Central memory CD8-positive, alpha-beta T cell (primary cell): Measurements from ENCODE around the gene PARVA.

Experiments used
- ATAC-seq: fragments of 150-1000 bp; cut with Tn5 transposase; replicated peaks from 2 replicates; pipeline ENCODE4 v1.10.0; 2022; ENCODE audit warnings: mild to moderate bottlenecking, moderate FRiP score, moderate number of reproducible peaks; ENCODE audit not compliant: poor library complexity, severe bottlenecking; ENCODE audit errors: extremely low read depth
- DNase-seq, 2 donors: peaks; one replicate each; pipeline ENCODE4 v3.0.0; 2021; ENCODE audit warnings: low spot score in 2 of 2
- H3K27ac Mint-ChIP-seq: one replicate; pipeline ENCODE4 v1.8.0; 2022; ENCODE audit warnings: low read depth, mild to moderate bottlenecking, moderate library complexity, mixed read lengths
- H3K27me3 Mint-ChIP-seq: one replicate; pipeline ENCODE4 v1.8.0; 2022; ENCODE audit warnings: mixed read lengths
- H3K36me3 Mint-ChIP-seq: one replicate; pipeline ENCODE4 v1.8.0; 2022; ENCODE audit warnings: mild to moderate bottlenecking, moderate library complexity, mixed read lengths; ENCODE audit not compliant: insufficient read depth
- H3K4me1 Mint-ChIP-seq: one replicate; pipeline ENCODE4 v1.8.0; 2022; ENCODE audit warnings: mixed read lengths
- H3K4me3 Mint-ChIP-seq: one replicate; pipeline ENCODE4 v1.8.0; 2022; ENCODE audit warnings: mild to moderate bottlenecking, moderate library complexity, mixed read lengths
- H3K9me3 Mint-ChIP-seq: one replicate; pipeline ENCODE4 v1.8.0; 2022; ENCODE audit warnings: mixed read lengths

Gene PARVA

DNA sequence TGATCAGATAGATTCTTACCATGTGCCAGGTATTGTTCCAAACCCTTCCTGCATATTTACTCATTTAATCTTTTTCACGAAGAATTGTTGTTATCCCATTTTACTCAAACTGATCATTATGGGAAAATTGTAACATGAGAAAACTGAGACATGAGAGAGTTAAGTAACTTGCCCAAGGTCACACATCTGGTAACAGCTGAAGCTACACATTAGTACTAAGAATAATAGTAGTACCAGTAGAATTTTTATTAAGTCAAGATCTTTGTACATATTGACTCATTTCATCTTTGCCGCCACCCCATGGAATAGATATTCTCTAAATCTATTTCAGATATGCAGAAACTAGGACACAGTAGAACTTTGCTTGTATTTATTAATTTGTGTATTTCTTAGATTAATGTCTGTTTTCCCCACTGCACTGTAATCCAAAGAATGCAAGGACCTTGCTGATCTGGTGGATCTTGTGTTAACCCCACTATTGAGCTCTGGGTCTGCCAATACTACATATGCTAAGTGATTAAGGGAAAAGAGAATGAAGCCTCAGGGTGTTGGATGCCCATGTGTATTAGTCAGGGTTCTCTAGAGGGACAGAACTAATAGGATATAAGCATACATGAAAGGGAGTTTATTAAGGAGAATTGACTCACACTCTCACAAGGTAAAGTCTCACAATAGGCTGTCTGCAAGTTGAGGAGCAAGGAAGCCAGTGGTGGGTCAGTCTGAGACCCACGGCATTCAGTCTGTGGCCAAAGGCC is 72.8 kb downstream of the PARVA start:
- Mint-ChIP-seq H3K27ac (no peak overlapping the region), H3K9me3 (no peaks in the 10 kb centered on the region), H3K4me1 (no peaks in the 10 kb centered on the region), H3K36me3 (no peaks in the 10 kb centered on the region), H3K27me3 (peaks cover 24% of the 10 kb centered on the region), H3K4me3 (no peak overlapping the region)
- ATAC-seq (no peak), DNase-seq (no peak)

DNA sequence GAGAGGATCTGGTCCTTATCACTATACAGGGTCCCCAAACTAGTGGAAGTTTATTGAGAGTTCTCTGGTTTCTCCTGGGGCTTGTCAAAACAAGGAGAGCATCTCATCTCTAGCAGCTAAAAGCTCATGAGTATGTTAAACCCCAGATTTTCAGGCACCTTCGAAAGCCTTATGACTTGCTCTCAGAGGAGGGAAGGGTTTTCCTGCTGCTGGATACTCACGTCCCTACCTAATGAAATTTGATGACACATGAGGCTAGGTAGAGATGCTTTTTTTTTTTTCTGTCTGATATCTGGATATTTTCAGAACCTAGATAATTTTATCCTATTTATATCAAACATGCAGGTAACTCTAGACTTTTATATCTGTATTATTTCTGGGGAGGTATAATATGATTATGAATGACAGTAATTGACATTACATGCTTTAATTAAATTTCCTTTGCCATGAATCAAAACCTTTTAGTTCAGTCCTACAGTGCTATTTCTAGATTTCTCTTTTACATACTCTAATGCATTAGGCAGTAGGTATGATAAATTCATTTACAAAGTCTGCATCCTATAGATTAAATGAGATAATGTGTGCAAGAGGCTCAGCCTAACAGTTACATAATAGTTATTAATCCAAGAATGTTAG is 73.9 kb downstream of the PARVA start:
- no peak overlapping the region for H3K27ac Mint-ChIP-seq
- H3K27me3 Mint-ChIP-seq, result peaks cover 30% of the 10 kb centered on the region

DNA sequence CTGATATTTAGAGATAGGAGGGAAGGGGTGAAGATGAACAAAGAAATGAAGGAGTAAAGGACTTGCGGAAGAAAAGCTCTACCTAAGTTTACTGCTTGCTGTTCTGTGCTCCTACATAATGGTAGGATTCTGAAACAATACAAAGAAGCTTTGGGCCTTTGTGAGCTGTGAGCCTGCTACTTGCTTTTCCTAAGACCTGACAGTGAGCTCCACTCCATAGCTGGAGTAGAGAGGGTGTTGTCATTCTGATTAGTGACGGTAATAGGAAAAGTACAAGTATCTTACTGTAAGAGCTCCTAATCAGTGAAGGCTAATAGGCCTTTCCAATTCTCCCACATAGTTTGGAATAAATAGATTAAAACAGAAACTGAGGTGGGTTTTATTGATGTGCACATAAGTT is 75.9 kb downstream of the PARVA start:
- no peaks in the 10 kb centered on the region for H3K4me1 Mint-ChIP-seq
- no peaks in the 10 kb centered on the region for H3K9me3 Mint-ChIP-seq
- no peak overlapping the region for H3K27ac Mint-ChIP-seq
- ATAC-seq (no peak), DNase-seq (no peak)
- no peak overlapping the region for H3K4me3 Mint-ChIP-seq
- H3K36me3 Mint-ChIP-seq, result no peaks in the 10 kb centered on the region
- peaks cover 39% of the 10 kb centered on the region for H3K27me3 Mint-ChIP-seq

More for the DNA sequence above, 73.9 kb downstream of the PARVA start:
- no peak overlapping the region for H3K4me3 Mint-ChIP-seq
- H3K36me3 Mint-ChIP-seq, result no peaks in the 10 kb centered on the region
- DNase-seq (no peak), ATAC-seq (no peak)
- H3K4me1 Mint-ChIP-seq, result no peaks in the 10 kb centered on the region
- no peaks in the 10 kb centered on the region for H3K9me3 Mint-ChIP-seq

DNA sequence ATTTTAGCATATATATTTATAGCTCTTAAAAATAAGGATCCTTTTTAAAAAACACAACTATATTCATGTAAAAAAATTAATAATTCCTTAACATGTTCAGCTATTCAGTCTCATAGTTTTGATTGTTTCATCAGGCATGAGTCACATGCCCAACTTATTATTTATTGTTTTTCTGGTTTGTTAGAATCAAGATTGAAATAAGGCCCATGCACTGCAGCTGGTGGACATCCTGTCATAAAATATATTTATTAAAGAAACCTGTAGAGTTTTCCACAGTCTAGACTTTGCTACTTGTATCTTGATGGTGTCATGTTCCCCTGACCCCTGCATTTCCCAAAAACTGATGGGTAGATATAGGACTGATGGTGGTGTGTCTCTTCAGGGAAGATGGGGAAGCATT is 77.4 kb downstream of the PARVA start:
- Mint-ChIP-seq H3K36me3 (no peaks in the 10 kb centered on the region), H3K4me3 (no peak overlapping the region), H3K27ac (no peak overlapping the region), H3K9me3 (no peaks in the 10 kb centered on the region), H3K27me3 (peaks cover 26% of the 10 kb centered on the region), H3K4me1 (no peaks in the 10 kb centered on the region)
- DNase-seq, result no peak
- no peak for ATAC-seq

DNA sequence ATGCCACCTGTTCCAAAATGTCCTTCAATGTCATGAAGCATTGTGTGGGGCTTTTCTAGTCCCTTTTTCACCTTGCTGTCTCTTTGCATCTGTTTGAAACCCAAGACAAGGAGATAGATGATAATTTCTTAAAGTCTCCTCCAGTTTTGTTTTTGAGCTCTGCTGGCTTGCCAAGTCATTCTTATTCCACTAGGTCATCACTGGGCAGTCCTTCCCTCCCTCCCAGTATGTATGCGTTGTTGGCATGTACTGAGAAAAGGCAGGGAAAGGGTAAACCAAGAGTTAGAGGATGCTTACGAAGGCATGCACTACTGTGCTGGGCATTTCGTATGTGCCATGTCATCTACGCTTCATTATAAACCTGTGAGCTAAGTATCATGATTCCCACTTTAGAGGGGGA is 78.6 kb downstream of the PARVA start:
- Mint-ChIP-seq H3K27me3 (peaks cover 25% of the 10 kb centered on the region), H3K4me3 (no peak overlapping the region), H3K27ac (no peak overlapping the region), H3K4me1 (no peaks in the 10 kb centered on the region), H3K36me3 (no peaks in the 10 kb centered on the region), H3K9me3 (no peaks in the 10 kb centered on the region)
- DNase-seq, result no peak
- no peak for ATAC-seq

DNA sequence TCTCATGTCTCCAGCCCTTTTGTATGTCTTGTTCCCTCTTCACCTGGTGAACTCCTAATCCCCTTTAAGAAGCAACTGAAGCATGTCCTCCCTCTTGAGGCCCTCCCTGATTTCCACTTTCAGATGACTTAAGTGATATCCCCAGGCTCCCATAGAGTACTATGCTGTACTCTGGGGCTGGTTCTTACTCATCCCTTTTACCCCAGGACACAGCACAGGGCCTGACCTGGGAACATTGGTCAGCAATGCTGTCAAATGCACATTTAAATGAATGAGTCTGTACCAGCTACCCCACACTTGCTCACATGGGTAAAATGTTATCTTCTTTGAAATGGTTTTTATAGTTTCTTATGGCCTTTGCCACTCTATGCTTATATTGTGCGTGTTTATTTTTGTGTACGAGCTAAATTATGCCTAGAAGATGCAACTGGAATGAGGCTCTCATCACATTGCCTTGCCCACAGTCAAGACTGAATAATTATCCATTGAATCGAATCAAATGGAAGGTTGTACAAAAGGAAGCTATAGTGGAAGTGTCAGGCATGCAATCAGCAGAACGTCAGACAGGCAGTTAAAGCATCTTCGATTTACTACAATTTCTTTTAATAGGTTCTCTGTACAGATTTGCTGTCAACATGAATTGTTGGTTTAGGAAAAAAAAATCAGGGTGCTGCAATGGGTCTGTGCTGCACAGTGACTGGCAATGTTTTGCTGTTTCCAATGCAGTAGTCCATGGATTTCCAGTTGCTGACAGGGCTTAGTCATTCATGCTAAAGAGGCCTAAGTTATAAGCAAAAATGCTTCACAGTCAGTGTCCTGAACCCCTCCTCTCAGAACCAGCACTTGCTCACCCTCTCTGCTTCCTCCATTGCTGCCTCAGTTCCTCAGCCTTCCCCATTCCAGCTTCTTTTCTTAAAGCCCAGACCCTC is 79.5 kb downstream of the PARVA start:
- Mint-ChIP-seq H3K4me1 (no peaks in the 10 kb centered on the region), H3K27me3 (peaks cover 25% of the 10 kb centered on the region), H3K27ac (no peak overlapping the region), H3K9me3 (no peaks in the 10 kb centered on the region), H3K4me3 (no peak overlapping the region), H3K36me3 (no peaks in the 10 kb centered on the region)
- ATAC-seq (no peak), DNase-seq (no peak)

DNA sequence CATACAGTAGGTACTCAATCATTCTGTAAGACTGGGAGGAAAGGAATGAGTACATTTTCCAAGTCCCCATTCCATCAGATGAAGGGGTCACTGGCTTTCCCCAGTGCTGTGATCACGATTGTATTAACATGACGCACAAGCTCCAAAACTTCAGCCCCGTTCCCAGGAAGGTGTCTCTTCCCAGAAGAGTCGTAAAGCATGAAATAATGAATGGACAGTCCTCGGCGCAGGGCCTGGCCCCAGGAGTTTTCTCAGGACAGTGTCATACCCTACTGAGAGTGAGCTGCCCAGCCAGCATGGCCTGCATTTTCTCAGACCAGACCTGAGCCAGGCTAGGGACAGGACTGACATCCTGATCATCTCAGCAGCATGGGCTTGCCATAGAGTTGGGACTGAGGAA is 80.7 kb downstream of the PARVA start:
- H3K9me3 Mint-ChIP-seq, result no peaks in the 10 kb centered on the region
- DNase-seq (no peak), ATAC-seq (no peak)
- no peaks in the 10 kb centered on the region for H3K4me1 Mint-ChIP-seq
- no peak overlapping the region for H3K4me3 Mint-ChIP-seq
- H3K36me3 Mint-ChIP-seq, result no peaks in the 10 kb centered on the region
- peaks cover 25% of the 10 kb centered on the region for H3K27me3 Mint-ChIP-seq
- H3K27ac Mint-ChIP-seq, result no peak overlapping the region

DNA sequence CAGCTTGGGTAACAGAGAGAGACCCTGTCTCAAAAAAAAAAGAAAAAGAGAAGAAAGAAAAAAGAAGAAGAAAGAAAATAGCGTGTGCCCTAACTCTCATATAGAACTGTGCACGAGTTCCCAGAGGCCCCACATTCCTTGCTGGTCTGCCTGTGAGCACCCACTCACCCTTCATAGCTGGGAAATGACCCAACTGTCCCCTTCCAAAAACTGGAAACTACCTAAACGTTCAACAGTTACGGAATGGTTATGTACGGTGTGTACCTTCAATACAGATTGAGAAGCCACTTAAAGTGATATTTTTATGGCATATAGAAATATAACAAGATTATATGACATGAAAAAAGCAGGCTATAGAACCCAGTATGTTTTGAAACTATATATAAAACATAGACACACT is 82.0 kb downstream of the PARVA start:
- Mint-ChIP-seq H3K27me3 (peaks cover 25% of the 10 kb centered on the region), H3K27ac (no peak overlapping the region), H3K4me3 (no peak overlapping the region), H3K4me1 (no peaks in the 10 kb centered on the region), H3K36me3 (no peaks in the 10 kb centered on the region), H3K9me3 (no peaks in the 10 kb centered on the region)
- DNase-seq (no peak), ATAC-seq (no peak)

DNA sequence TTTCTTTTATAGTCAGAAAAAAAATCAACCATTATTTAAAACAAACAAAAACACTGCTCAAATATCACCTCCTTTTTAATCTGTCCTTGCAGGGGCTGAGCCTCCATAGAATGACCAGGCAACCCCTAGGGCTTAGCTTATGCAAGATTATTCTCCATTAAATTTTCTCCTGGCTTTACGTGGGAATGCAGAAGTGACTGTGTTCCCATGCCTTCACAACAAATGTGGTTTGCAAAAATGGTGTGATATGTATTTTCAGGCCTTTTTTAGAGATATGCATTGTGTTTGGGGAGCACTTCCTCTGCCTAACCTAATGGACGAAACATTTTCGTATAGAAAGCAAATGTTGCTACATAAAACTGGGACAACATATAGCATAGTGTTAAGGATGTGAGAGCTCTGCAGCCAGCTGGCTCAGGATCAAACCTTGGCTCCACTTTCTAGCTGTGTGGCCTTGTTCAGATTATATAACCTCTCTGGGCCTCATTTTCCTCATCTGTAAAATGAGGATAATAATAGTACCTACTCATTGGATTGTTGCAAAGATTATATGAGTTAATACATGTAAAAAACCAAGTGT is 82.6 kb downstream of the PARVA start:
- ATAC-seq, result no peak
- no peaks in the 10 kb centered on the region for H3K36me3 Mint-ChIP-seq
- H3K4me3 Mint-ChIP-seq, result no peak overlapping the region
- no peaks in the 10 kb centered on the region for H3K9me3 Mint-ChIP-seq
- H3K27ac Mint-ChIP-seq, result no peak overlapping the region
- no peaks in the 10 kb centered on the region for H3K4me1 Mint-ChIP-seq
- no peak for DNase-seq
- peaks cover 25% of the 10 kb centered on the region for H3K27me3 Mint-ChIP-seq

DNA sequence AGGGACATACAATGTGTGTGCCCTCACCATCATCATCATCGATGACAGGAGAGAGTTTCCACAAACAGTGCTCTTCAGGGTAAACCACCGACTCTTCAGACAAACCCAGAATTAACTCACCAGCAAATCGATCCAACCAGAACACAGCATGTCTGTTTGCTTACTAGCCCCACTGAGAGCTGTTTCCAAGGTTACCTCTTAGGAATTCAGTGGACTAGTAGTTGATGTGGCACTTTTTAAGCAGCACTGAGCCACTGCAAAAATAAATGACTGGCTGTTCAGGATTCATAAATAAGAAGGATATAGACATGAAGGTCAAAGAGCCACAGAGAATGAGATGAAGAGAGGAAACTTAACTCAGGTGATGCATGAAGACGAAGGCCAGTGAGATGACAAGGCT is 83.1 kb downstream of the PARVA start:
- Mint-ChIP-seq H3K27ac (no peak overlapping the region), H3K4me3 (no peak overlapping the region), H3K4me1 (no peaks in the 10 kb centered on the region), H3K9me3 (no peaks in the 10 kb centered on the region), H3K27me3 (peaks cover 25% of the 10 kb centered on the region), H3K36me3 (no peaks in the 10 kb centered on the region)
- no peak for ATAC-seq
- DNase-seq, result no peak

DNA sequence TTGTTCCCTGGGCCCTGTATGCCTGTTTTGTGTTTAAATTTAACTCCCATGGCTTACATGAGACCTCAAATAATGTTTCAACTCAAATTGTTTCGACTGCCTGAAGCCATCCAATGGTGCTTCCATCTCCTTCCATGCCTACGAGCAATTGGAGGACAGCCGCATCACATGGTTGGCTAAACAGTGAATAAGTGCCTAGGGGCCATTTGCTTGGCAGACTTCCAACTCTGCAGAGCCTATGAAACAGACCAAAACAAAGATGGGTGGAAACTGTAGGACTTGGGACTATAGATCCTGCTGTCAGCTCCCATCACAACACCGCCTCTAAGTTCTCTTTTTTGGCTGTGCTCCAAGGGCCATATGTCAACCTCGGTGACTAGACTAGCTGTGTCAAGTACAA is 84.1 kb downstream of the PARVA start:
- no peak overlapping the region for H3K4me3 Mint-ChIP-seq
- DNase-seq (no peak), ATAC-seq (no peak)
- H3K36me3 Mint-ChIP-seq, result no peaks in the 10 kb centered on the region
- H3K4me1 Mint-ChIP-seq, result no peaks in the 10 kb centered on the region
- no peak overlapping the region for H3K27ac Mint-ChIP-seq
- no peaks in the 10 kb centered on the region for H3K9me3 Mint-ChIP-seq
- H3K27me3 Mint-ChIP-seq, result peaks cover 14% of the 10 kb centered on the region

DNA sequence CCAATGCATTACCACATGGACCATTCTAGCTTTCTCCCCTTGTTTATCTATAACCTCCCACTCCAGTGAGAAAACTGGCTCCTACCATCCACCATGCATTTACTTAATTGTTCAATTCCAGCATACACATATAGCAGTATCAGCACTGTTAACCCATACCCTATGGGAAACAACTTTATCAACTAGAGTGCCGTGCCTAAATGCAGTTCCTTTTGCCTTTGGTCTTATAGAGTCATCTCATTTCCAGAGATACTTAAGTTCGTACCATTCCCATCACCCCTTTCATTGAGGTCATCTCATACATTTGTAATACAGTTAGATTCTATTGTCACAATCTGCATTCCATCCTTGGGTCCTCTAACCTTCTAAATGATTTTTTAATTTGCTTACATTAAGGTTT is 86.9 kb downstream of the PARVA start:
- H3K27me3 Mint-ChIP-seq, result peaks cover 18% of the 10 kb centered on the region

More for the DNA sequence above, 86.9 kb downstream of the PARVA start:
- no peaks in the 10 kb centered on the region for H3K9me3 Mint-ChIP-seq
- H3K4me1 Mint-ChIP-seq, result no peaks in the 10 kb centered on the region
- DNase-seq (no peak), ATAC-seq (no peak)
- no peaks in the 10 kb centered on the region for H3K36me3 Mint-ChIP-seq
- H3K27ac Mint-ChIP-seq, result no peak overlapping the region
- H3K4me3 Mint-ChIP-seq, result no peak overlapping the region
